Activated naive CD8-positive, alpha-beta T cell treated with anti-CD3 and anti-CD28 coated beads, Interleukin-2, amount 50 U/mL, for 24 hours (primary cell): Measurements from ENCODE around the gene ELMO1.

Source experiments
- ATAC-seq: fragments of 150-1000 bp; cut with Tn5 transposase; one replicate; pipeline ENCODE4 v1.10.0; 2021
- DNase-seq: peaks from one replicate; pipeline ENCODE4 v3.0.0; 2021
- H3K27ac Mint-ChIP-seq: one replicate; pipeline ENCODE4 v1.8.0; 2021; ENCODE audit warnings: mild to moderate bottlenecking, mixed read lengths
- H3K27me3 Mint-ChIP-seq: one replicate; pipeline ENCODE4 v1.8.0; 2021; ENCODE audit warnings: mixed read lengths
- H3K36me3 Mint-ChIP-seq: one replicate; pipeline ENCODE4 v1.8.0; 2021; ENCODE audit warnings: low read depth, mixed read lengths
- H3K4me1 Mint-ChIP-seq: one replicate; pipeline ENCODE4 v1.8.0; 2021; ENCODE audit warnings: mixed read lengths
- H3K4me3 Mint-ChIP-seq: one replicate; pipeline ENCODE4 v1.8.0; 2021; ENCODE audit warnings: mild to moderate bottlenecking, moderate library complexity, mixed read lengths
- H3K9me3 Mint-ChIP-seq: one replicate; pipeline ENCODE4 v1.8.0; 2021; ENCODE audit warnings: mixed read lengths

ELMO1 gene

GRCh38 chr7:37391791-37392672 is 56.6 kb downstream of the ELMO1 start:
- H3K4me3 Mint-ChIP-seq = no peak overlapping the region
- peaks cover 51% of the 10 kb centered on the region for H3K4me1 Mint-ChIP-seq
- H3K36me3 Mint-ChIP-seq = peaks cover 2% of the 10 kb centered on the region
- no peak overlapping the region for H3K27ac Mint-ChIP-seq
- H3K27me3 Mint-ChIP-seq = no peaks in the 10 kb centered on the region
- no peak for DNase-seq
- H3K9me3 Mint-ChIP-seq = no peaks in the 10 kb centered on the region
- ATAC-seq = no peak

GRCh38 chr7:37390114-37390513 is 58.5 kb downstream of the ELMO1 start:
- no peak overlapping the region for H3K27ac Mint-ChIP-seq
- H3K4me3 Mint-ChIP-seq = no peak overlapping the region
- peaks cover 38% of the 10 kb centered on the region for H3K4me1 Mint-ChIP-seq
- DNase-seq (no peak), ATAC-seq (no peak)
- peaks cover 2% of the 10 kb centered on the region for H3K36me3 Mint-ChIP-seq
- H3K27me3 Mint-ChIP-seq = no peaks in the 10 kb centered on the region
- H3K9me3 Mint-ChIP-seq = no peaks in the 10 kb centered on the region

GRCh38 chr7:37388811-37389210 is 59.9 kb downstream of the ELMO1 start:
- DNase-seq (no peak), ATAC-seq (no peak)
- peaks cover 28% of the 10 kb centered on the region for H3K4me1 Mint-ChIP-seq
- peaks cover 2% of the 10 kb centered on the region for H3K36me3 Mint-ChIP-seq
- no peaks in the 10 kb centered on the region for H3K9me3 Mint-ChIP-seq
- no peak overlapping the region for H3K4me3 Mint-ChIP-seq
- no peak overlapping the region for H3K27ac Mint-ChIP-seq
- H3K27me3 Mint-ChIP-seq = no peaks in the 10 kb centered on the region

- Mint-ChIP-seq H3K27me3 (no peaks in the 10 kb centered on the region), H3K9me3 (no peaks in the 10 kb centered on the region), H3K27ac (no peak overlapping the region), H3K36me3 (peaks cover 5% of the 10 kb centered on the region), H3K4me1 (peaks cover 17% of the 10 kb centered on the region), H3K4me3 (no peak overlapping the region)
- DNase-seq (no peak), ATAC-seq (no peak)
Measured at GRCh38 chr7:37385787-37386186, 62.9 kb downstream of the ELMO1 start.

GRCh38 chr7:37382546-37383088 is 66.0 kb downstream of the ELMO1 start:
- H3K4me1 Mint-ChIP-seq = peaks cover 9% of the 10 kb centered on the region
- ATAC-seq (no peak), DNase-seq (no peak)
- H3K4me3 Mint-ChIP-seq = no peak overlapping the region
- H3K27me3 Mint-ChIP-seq = no peaks in the 10 kb centered on the region
- H3K27ac Mint-ChIP-seq = no peak overlapping the region
- peaks cover 11% of the 10 kb centered on the region for H3K36me3 Mint-ChIP-seq
- H3K9me3 Mint-ChIP-seq = peaks cover 12% of the 10 kb centered on the region

- H3K9me3 Mint-ChIP-seq = peaks cover 21% of the 10 kb centered on the region
- H3K27me3 Mint-ChIP-seq = no peaks in the 10 kb centered on the region
- DNase-seq (no peak), ATAC-seq (no peak)
- H3K4me3 Mint-ChIP-seq = no peak overlapping the region
- H3K4me1 Mint-ChIP-seq = peaks cover 24% of the 10 kb centered on the region
- peaks cover 23% of the 10 kb centered on the region for H3K36me3 Mint-ChIP-seq
- H3K27ac Mint-ChIP-seq = no peak overlapping the region
Measured at GRCh38 chr7:37380831-37381230, 67.8 kb downstream of the ELMO1 start.

GRCh38 chr7:37379546-37380277 is 69.0 kb downstream of the ELMO1 start:
- Mint-ChIP-seq H3K36me3 (peaks cover 28% of the 10 kb centered on the region), H3K27ac (no peak overlapping the region)
- DNase-seq = no peak

GRCh38 chr7:37377231-37377630 is 71.4 kb downstream of the ELMO1 start:
- Mint-ChIP-seq H3K9me3 (peaks cover 21% of the 10 kb centered on the region), H3K27ac (peak overlapping the region; percentile 82)

More at GRCh38 chr7:37379546-37380277, 69.0 kb downstream of the ELMO1 start:
- no peak overlapping the region for H3K4me3 Mint-ChIP-seq
- no peak for ATAC-seq
- peaks cover 27% of the 10 kb centered on the region for H3K4me1 Mint-ChIP-seq
- peaks cover 21% of the 10 kb centered on the region for H3K9me3 Mint-ChIP-seq
- no peaks in the 10 kb centered on the region for H3K27me3 Mint-ChIP-seq

GRCh38 chr7:37376386-37376785 is 72.3 kb downstream of the ELMO1 start:
- Mint-ChIP-seq H3K4me3 (no peak overlapping the region), H3K36me3 (peaks cover 31% of the 10 kb centered on the region), H3K9me3 (peaks cover 21% of the 10 kb centered on the region), H3K27ac (peak overlapping the region; percentile 82), H3K27me3 (no peaks in the 10 kb centered on the region), H3K4me1 (peaks cover 43% of the 10 kb centered on the region)
- no peak for DNase-seq
- peak; percentile 58 for ATAC-seq

More at GRCh38 chr7:37377231-37377630, 71.4 kb downstream of the ELMO1 start:
- Mint-ChIP-seq H3K4me3 (no peak overlapping the region), H3K4me1 (peaks cover 34% of the 10 kb centered on the region), H3K36me3 (peaks cover 31% of the 10 kb centered on the region), H3K27me3 (no peaks in the 10 kb centered on the region)
- DNase-seq = no peak
- ATAC-seq = peak; percentile 92

GRCh38 chr7:37372750-37373149 is 75.9 kb downstream of the ELMO1 start:
- Mint-ChIP-seq H3K36me3 (peaks cover 29% of the 10 kb centered on the region), H3K9me3 (peaks cover 10% of the 10 kb centered on the region), H3K4me1 (peaks cover 66% of the 10 kb centered on the region), H3K27ac (peak overlapping the region; percentile 68), H3K27me3 (no peaks in the 10 kb centered on the region), H3K4me3 (no peak overlapping the region)
- no peak for ATAC-seq
- no peak for DNase-seq

GRCh38 chr7:37371755-37372154 is 76.9 kb downstream of the ELMO1 start:
- H3K9me3 Mint-ChIP-seq = peaks cover 10% of the 10 kb centered on the region
- peak overlapping the region; percentile 83 for H3K27ac Mint-ChIP-seq
- ATAC-seq (peak; percentile 88), DNase-seq (no peak)
- peak overlapping the region; percentile 24 for H3K4me3 Mint-ChIP-seq
- H3K4me1 Mint-ChIP-seq = peaks cover 67% of the 10 kb centered on the region
- no peaks in the 10 kb centered on the region for H3K27me3 Mint-ChIP-seq
- peaks cover 24% of the 10 kb centered on the region for H3K36me3 Mint-ChIP-seq

GRCh38 chr7:37369906-37370305 is 78.8 kb downstream of the ELMO1 start:
- H3K27me3 Mint-ChIP-seq = no peaks in the 10 kb centered on the region
- H3K27ac Mint-ChIP-seq = peak overlapping the region; percentile 53
- peaks cover 72% of the 10 kb centered on the region for H3K4me1 Mint-ChIP-seq
- H3K4me3 Mint-ChIP-seq = no peak overlapping the region
- H3K9me3 Mint-ChIP-seq = peaks cover 5% of the 10 kb centered on the region
- no peak for ATAC-seq
- no peak for DNase-seq
- H3K36me3 Mint-ChIP-seq = peaks cover 18% of the 10 kb centered on the region

- Mint-ChIP-seq H3K27ac (peak overlapping the region; percentile 32), H3K27me3 (no peaks in the 10 kb centered on the region), H3K9me3 (peaks cover 5% of the 10 kb centered on the region), H3K4me1 (peaks cover 86% of the 10 kb centered on the region), H3K36me3 (peaks cover 20% of the 10 kb centered on the region), H3K4me3 (no peak overlapping the region)
- DNase-seq (no peak), ATAC-seq (no peak)
Measured at GRCh38 chr7:37368540-37368939, 80.1 kb downstream of the ELMO1 start.

- Mint-ChIP-seq H3K4me1 (peaks cover 88% of the 10 kb centered on the region), H3K36me3 (peaks cover 23% of the 10 kb centered on the region), H3K27me3 (no peaks in the 10 kb centered on the region), H3K9me3 (peaks cover 5% of the 10 kb centered on the region), H3K4me3 (no peak overlapping the region), H3K27ac (peak overlapping the region; percentile 59)
- no peak for DNase-seq
- no peak for ATAC-seq
Measured at GRCh38 chr7:37367010-37367409, 81.7 kb downstream of the ELMO1 start.
